ENCODE results near the gene SERP2.

The SERP2 gene

DNA sequence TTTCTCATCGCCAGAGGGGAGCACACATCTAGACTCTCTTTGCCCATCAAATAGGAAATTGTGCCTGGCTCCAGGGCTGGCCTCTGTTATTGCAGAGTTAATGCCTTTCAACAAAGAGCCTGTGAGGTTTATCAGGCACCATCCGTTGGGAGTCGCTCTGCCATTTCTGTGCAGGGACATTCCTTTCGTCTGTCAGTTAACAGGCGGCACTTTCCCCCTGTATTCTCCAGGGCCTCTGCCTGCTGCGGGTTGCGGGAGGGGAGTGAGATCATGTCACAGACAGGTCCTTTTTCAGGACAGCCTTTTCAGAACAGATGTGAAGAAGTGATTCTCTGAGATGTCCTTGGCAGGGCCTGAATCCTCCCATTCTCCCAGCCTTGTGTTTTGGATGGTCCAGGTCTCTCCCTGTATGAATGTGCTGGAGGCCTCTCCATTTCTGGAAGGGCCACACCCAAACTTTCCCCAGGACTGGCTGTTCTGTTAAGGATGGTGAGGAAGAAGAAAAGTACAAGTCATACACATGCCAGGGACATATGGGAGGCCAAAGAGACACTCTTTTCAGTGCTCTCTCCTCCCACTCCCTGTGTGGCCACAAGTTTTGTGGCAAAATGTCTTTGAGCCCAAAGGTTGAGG, 14.9 kb downstream of the SERP2 start:
- Histone ChIP-seq H3K27me3 (ENCODE audit: control insufficient read depth in 1 of 2, insufficient read depth in 2 of 2, low read length in 2 of 2) (no peaks in the 10 kb centered on the region), H3K9me3 (ENCODE audit: control insufficient read depth in 2 of 2, low read length in 2 of 2) (no peaks in the 10 kb centered on the region), H3K27ac (ENCODE audit: low read length) (no peak overlapping the region), H3K9ac (ENCODE audit: low read length in 2 of 2) (no peak overlapping the region), H3K4me1 (ENCODE audit: control insufficient read depth, insufficient read depth, low read length) (no peaks in the 10 kb centered on the region), H3K4me3 (ENCODE audit: low read length in 2 of 2) (no peak overlapping the region), H3K36me3 (ENCODE audit: control insufficient read depth in 2 of 2, insufficient read depth in 2 of 2, low read length in 2 of 2) (peaks cover 0 to 7% of the 10 kb centered on the region in 2 donors)

DNA sequence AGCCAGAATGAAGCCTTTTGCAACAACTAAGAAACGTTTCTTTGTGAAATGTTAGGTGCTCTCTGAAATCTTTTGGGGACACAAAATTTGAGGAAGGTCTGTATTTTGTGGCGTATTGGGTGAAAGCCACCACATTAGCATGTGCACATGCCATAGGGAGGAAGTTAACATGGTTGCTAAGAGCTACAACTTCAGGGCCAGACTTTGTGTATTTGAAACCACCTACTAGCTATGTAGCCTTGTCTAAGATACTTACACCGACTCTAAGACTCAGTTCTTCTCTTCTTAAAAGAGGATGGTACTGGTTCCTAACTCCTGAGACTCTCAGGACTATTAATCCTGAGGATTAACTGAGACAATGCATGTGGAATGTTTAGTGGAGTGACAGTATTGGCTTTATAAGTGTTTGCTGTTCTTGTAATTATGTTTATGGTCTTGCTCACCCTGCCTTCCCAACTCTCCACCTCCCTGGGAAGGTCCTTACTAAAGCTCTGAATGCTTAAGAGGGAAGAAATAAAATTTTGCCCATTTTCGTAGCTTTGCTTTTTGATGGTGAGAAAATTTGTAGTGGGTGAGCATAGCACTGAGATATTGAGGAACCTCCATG, 15.5 kb downstream of the SERP2 start:
- no peak overlapping the region for H3K9ac ChIP-seq (ENCODE audit: low read length in 2 of 2)
- no peaks in the 10 kb centered on the region for H3K4me1 ChIP-seq (ENCODE audit: control insufficient read depth, insufficient read depth, low read length)
- H3K36me3 ChIP-seq (ENCODE audit: control insufficient read depth in 2 of 2, insufficient read depth in 2 of 2, low read length in 2 of 2): peaks cover 0 to 7% of the 10 kb centered on the region in 2 donors
- H3K9me3 ChIP-seq (ENCODE audit: control insufficient read depth in 2 of 2, low read length in 2 of 2): no peaks in the 10 kb centered on the region
- no peaks in the 10 kb centered on the region for H3K27me3 ChIP-seq (ENCODE audit: control insufficient read depth in 1 of 2, insufficient read depth in 2 of 2, low read length in 2 of 2)
- no peak overlapping the region for H3K27ac ChIP-seq (ENCODE audit: low read length)
- H3K4me3 ChIP-seq (ENCODE audit: low read length in 2 of 2): no peak overlapping the region

DNA sequence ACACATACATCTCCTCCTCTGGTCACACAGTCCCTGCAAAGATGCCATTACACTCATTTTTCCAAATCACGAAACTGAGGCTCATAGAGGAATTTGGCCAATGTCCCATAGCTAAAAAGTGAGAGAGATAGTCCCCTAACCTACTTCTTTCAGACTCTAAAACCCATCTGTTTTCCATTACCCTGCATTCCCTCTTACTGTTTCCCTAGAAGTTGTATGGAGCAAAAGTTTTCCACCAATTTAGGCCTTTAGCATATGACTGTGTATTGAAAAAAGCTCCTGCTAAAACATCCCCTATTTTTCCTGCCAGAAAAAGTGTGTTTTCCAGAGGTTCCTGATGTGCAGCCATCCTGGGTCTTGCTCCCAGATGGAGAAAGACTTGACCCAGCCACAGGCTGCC, 16.3 kb downstream of the SERP2 start:
- no peaks in the 10 kb centered on the region for H3K9me3 ChIP-seq (ENCODE audit: control insufficient read depth in 2 of 2, low read length in 2 of 2)
- H3K27ac ChIP-seq (ENCODE audit: low read length): no peak overlapping the region
- no peaks in the 10 kb centered on the region for H3K27me3 ChIP-seq (ENCODE audit: control insufficient read depth in 1 of 2, insufficient read depth in 2 of 2, low read length in 2 of 2)
- no peak overlapping the region for H3K9ac ChIP-seq (ENCODE audit: low read length in 2 of 2)
- peaks cover 2% of the 10 kb centered on the region for H3K4me1 ChIP-seq (ENCODE audit: control insufficient read depth, insufficient read depth, low read length)
- H3K36me3 ChIP-seq (ENCODE audit: control insufficient read depth in 2 of 2, insufficient read depth in 2 of 2, low read length in 2 of 2): peaks cover 0 to 7% of the 10 kb centered on the region in 2 donors
- no peak overlapping the region for H3K4me3 ChIP-seq (ENCODE audit: low read length in 2 of 2)

DNA sequence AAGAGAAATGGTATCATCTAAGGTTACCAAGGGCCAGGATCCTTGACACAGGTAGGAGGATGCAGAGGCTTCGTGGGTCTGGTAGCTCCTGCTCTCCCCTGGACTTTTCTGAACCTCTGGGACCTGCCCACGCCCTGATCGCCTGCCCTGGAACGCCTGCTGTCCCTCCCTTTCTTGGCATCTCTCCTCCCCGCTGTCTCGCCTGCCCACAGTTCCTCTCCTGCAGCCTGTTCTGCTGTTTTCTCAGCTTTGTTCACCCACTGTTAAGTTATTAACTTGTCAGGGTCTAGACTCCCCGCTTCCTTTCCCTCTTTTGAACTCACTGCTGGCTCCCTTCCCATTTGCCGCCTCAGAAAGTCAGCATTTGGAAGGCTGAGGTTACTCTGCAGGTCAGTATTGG, 19.8 kb downstream of the SERP2 start:
- no peaks in the 10 kb centered on the region for H3K9me3 ChIP-seq (ENCODE audit: control insufficient read depth in 2 of 2, low read length in 2 of 2)
- no peak overlapping the region for H3K27ac ChIP-seq (ENCODE audit: low read length)
- peaks cover 4% of the 10 kb centered on the region for H3K4me1 ChIP-seq (ENCODE audit: control insufficient read depth, insufficient read depth, low read length)

GRCh38 chr13:44394658-44395057, 21.0 kb downstream of the SERP2 start:
- Histone ChIP-seq H3K4me3 (ENCODE audit: low read length in 2 of 2) (no peak overlapping the region), H3K27me3 (ENCODE audit: control insufficient read depth in 1 of 2, insufficient read depth in 2 of 2, low read length in 2 of 2) (no peaks in the 10 kb centered on the region), H3K27ac (ENCODE audit: low read length) (no peak overlapping the region), H3K4me1 (ENCODE audit: control insufficient read depth, insufficient read depth, low read length) (peaks cover 4% of the 10 kb centered on the region), H3K36me3 (ENCODE audit: control insufficient read depth in 2 of 2, insufficient read depth in 2 of 2, low read length in 2 of 2) (no peaks in the 10 kb centered on the region), H3K9me3 (ENCODE audit: control insufficient read depth in 2 of 2, low read length in 2 of 2) (no peaks in the 10 kb centered on the region), H3K9ac (ENCODE audit: low read length in 2 of 2) (no peak overlapping the region)

More for the DNA sequence above, 19.8 kb downstream of the SERP2 start:
- no peaks in the 10 kb centered on the region for H3K36me3 ChIP-seq (ENCODE audit: control insufficient read depth in 2 of 2, insufficient read depth in 2 of 2, low read length in 2 of 2)
- H3K4me3 ChIP-seq (ENCODE audit: low read length in 2 of 2): no peak overlapping the region
- H3K27me3 ChIP-seq (ENCODE audit: control insufficient read depth in 1 of 2, insufficient read depth in 2 of 2, low read length in 2 of 2): no peaks in the 10 kb centered on the region
- H3K9ac ChIP-seq (ENCODE audit: low read length in 2 of 2): no peak overlapping the region

GRCh38 chr13:44395976-44396694, 22.5 kb downstream of the SERP2 start:
- Histone ChIP-seq H3K27ac (ENCODE audit: low read length) (no peak overlapping the region), H3K36me3 (ENCODE audit: control insufficient read depth in 2 of 2, insufficient read depth in 2 of 2, low read length in 2 of 2) (no peaks in the 10 kb centered on the region), H3K9ac (ENCODE audit: low read length in 2 of 2) (no peak overlapping the region), H3K4me1 (ENCODE audit: control insufficient read depth, insufficient read depth, low read length) (peaks cover 4% of the 10 kb centered on the region), H3K4me3 (ENCODE audit: low read length in 2 of 2) (no peak overlapping the region), H3K9me3 (ENCODE audit: control insufficient read depth in 2 of 2, low read length in 2 of 2) (no peaks in the 10 kb centered on the region), H3K27me3 (ENCODE audit: control insufficient read depth in 1 of 2, insufficient read depth in 2 of 2, low read length in 2 of 2) (no peaks in the 10 kb centered on the region)

DNA sequence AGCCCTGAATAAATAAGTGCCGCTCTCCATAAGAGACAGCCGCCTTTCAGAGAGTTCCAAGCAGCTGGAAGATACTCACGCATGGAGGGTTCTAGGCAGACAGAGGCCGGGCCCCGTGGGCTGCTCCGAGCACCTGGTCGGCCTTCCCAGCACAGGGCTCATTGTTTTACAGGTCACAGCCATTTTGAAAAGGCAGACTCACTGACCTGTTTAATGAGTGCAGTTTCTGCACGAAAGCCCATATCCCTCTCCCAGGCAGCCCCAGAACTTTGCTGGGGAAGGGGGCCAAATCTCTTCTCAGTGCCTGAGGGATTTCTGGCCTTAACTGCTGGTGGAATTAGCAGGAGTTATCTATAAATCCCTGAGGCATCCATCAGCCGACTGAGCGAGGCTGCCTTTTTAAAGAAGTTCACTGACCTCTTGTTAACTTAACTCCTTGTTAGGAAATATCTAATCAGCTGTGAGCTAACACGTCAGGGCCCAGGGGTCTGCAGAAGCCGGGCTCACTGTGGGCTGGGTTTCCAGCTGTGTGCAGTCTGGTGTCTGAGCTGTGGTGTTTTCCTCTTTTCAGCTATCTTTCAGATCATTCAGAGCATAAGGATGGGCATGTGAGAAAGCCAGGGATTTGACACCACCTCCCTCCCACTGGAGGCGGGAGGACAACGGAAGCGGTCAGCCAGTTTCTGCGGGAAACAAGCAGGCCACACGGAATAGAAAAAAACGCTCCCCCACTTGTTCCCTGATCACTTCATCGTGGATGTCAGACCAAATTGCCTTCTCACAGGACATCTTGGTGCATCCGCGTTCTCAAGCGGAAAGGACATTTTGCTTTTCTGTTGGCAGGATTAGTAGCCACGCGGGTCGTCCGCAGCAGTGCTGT, 23.3 kb downstream of the SERP2 start:
- Histone ChIP-seq H3K27ac (ENCODE audit: low read length) (peak overlapping the region; percentile 24), H3K27me3 (ENCODE audit: control insufficient read depth in 1 of 2, insufficient read depth in 2 of 2, low read length in 2 of 2) (no peaks in the 10 kb centered on the region), H3K4me1 (ENCODE audit: control insufficient read depth, insufficient read depth, low read length) (peaks cover 4% of the 10 kb centered on the region), H3K4me3 (ENCODE audit: low read length in 2 of 2) (peak overlapping the region in 1 of 2 donors; percentile 8), H3K36me3 (ENCODE audit: control insufficient read depth in 2 of 2, insufficient read depth in 2 of 2, low read length in 2 of 2) (no peaks in the 10 kb centered on the region), H3K9ac (ENCODE audit: low read length in 2 of 2) (no peak overlapping the region), H3K9me3 (ENCODE audit: control insufficient read depth in 2 of 2, low read length in 2 of 2) (no peaks in the 10 kb centered on the region)

GRCh38 chr13:44397766-44398223, 24.2 kb downstream of the SERP2 start:
- no peaks in the 10 kb centered on the region for H3K9me3 ChIP-seq (ENCODE audit: control insufficient read depth in 2 of 2, low read length in 2 of 2)
- no peak overlapping the region for H3K9ac ChIP-seq (ENCODE audit: low read length in 2 of 2)
- no peaks in the 10 kb centered on the region for H3K36me3 ChIP-seq (ENCODE audit: control insufficient read depth in 2 of 2, insufficient read depth in 2 of 2, low read length in 2 of 2)
- H3K27me3 ChIP-seq (ENCODE audit: control insufficient read depth in 1 of 2, insufficient read depth in 2 of 2, low read length in 2 of 2): no peaks in the 10 kb centered on the region
- H3K27ac ChIP-seq (ENCODE audit: low read length): no peak overlapping the region
- peaks cover 4% of the 10 kb centered on the region for H3K4me1 ChIP-seq (ENCODE audit: control insufficient read depth, insufficient read depth, low read length)
- H3K4me3 ChIP-seq (ENCODE audit: low read length in 2 of 2): no peak overlapping the region

DNA sequence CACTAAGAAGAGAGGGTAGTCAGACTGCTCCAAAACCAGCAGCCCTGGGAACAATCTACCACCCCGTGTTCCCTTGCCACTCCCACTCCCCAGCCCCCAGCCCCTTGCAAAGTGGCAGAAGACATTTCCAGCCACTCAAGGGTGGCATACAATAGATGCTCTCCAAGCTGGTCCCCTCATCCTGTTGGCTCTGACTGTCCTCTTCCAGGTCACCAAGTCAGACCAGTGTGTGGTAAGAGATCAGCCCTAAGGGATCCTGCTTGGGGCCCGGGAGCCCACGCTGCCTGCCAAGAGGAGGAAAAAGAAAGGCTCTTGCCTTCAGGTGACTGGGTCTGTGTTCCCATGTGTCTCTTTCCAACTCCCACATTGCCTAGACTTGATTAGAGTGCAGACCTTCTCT, 25.0 kb downstream of the SERP2 start:
- Histone ChIP-seq H3K27me3 (ENCODE audit: control insufficient read depth in 1 of 2, insufficient read depth in 2 of 2, low read length in 2 of 2) (no peaks in the 10 kb centered on the region), H3K9me3 (ENCODE audit: control insufficient read depth in 2 of 2, low read length in 2 of 2) (no peaks in the 10 kb centered on the region), H3K4me3 (ENCODE audit: low read length in 2 of 2) (no peak overlapping the region), H3K4me1 (ENCODE audit: control insufficient read depth, insufficient read depth, low read length) (peaks cover 7% of the 10 kb centered on the region), H3K27ac (ENCODE audit: low read length) (no peak overlapping the region), H3K9ac (ENCODE audit: low read length in 2 of 2) (no peak overlapping the region), H3K36me3 (ENCODE audit: control insufficient read depth in 2 of 2, insufficient read depth in 2 of 2, low read length in 2 of 2) (no peaks in the 10 kb centered on the region)

- H3K9ac ChIP-seq (ENCODE audit: low read length in 2 of 2): no peak overlapping the region
- H3K27ac ChIP-seq (ENCODE audit: low read length): no peak overlapping the region
- no peaks in the 10 kb centered on the region for H3K36me3 ChIP-seq (ENCODE audit: control insufficient read depth in 2 of 2, insufficient read depth in 2 of 2, low read length in 2 of 2)
- no peaks in the 10 kb centered on the region for H3K27me3 ChIP-seq (ENCODE audit: control insufficient read depth in 1 of 2, insufficient read depth in 2 of 2, low read length in 2 of 2)
- no peak overlapping the region for H3K4me3 ChIP-seq (ENCODE audit: low read length in 2 of 2)
- no peaks in the 10 kb centered on the region for H3K9me3 ChIP-seq (ENCODE audit: control insufficient read depth in 2 of 2, low read length in 2 of 2)
- H3K4me1 ChIP-seq (ENCODE audit: control insufficient read depth, insufficient read depth, low read length): peaks cover 7% of the 10 kb centered on the region
Observed at GRCh38 chr13:44399074-44399473, 25.4 kb downstream of the SERP2 start.

Measured in stomach smooth muscle (tissue), 2 donors.